GM18498 (cell line): ENCODE results near the gene TRAT1.
"Not testable (repeated sequence)": the region's sequence is repeated elsewhere in the genome, so short reads cannot be mapped to it uniquely, and the experiment has no call there.

Source experiments
- ATAC-seq: cut with Tn5 transposase; IDR thresholded peaks from one replicate; pipeline ENCODE4 v1.9.1; 2021; ENCODE audit warnings: mild to moderate bottlenecking, moderate library complexity; ENCODE audit not compliant: unreplicated experiment

TRAT1 gene

GRCh38 chr3:108822123-108822897 lies at the start of gene TRAT1:
Gene TRAT1 (plus strand): TSS chr3:108822786. CDS start chr3:108822928, 142 bp downstream.
- no peak for ATAC-seq

GRCh38 chr3:108775649-108776048 lies 46.9 kb upstream of the TRAT1 start:
- ATAC-seq, result no peak

GRCh38 chr3:108779496-108779895 lies 43.1 kb upstream of the TRAT1 start:
- no peak for ATAC-seq

- ATAC-seq, result no peak
Measured at GRCh38 chr3:108780235-108780634, 42.4 kb upstream of the TRAT1 start.

GRCh38 chr3:108791473-108791872 lies 31.1 kb upstream of the TRAT1 start:
- ATAC-seq, result no peak

- ATAC-seq, result no peak
Measured at GRCh38 chr3:108804437-108804836, 18.1 kb upstream of the TRAT1 start.

GRCh38 chr3:108804966-108805365 lies 17.6 kb upstream of the TRAT1 start:
- ATAC-seq, result no peak

- ATAC-seq, result peak; percentile 60
Measured at GRCh38 chr3:108806316-108806715, 16.3 kb upstream of the TRAT1 start.

- ATAC-seq, result peak; percentile 94
Measured at GRCh38 chr3:108818404-108818803, 4.2 kb upstream of the TRAT1 start.

- ATAC-seq, result no peak
Measured at GRCh38 chr3:108820586-108820985, 2.0 kb upstream of the TRAT1 start.

- no peak for ATAC-seq
Measured at GRCh38 chr3:108823227-108823626, 641 bp downstream of the TRAT1 start.

- ATAC-seq, result not testable (repeated sequence)
Measured at GRCh38 chr3:108823803-108824202, 1.2 kb downstream of the TRAT1 start.

- no peak for ATAC-seq
Measured at GRCh38 chr3:108826309-108827187, 4.0 kb downstream of the TRAT1 start.

GRCh38 chr3:108830381-108830780 lies 7.8 kb downstream of the TRAT1 start:
- ATAC-seq, result no peak

- ATAC-seq, result no peak
Measured at GRCh38 chr3:108830991-108831614, 8.5 kb downstream of the TRAT1 start.

- ATAC-seq, result no peak
Measured at GRCh38 chr3:108833611-108834010, 11.0 kb downstream of the TRAT1 start.

GRCh38 chr3:108834551-108834950 lies 12.0 kb downstream of the TRAT1 start:
- ATAC-seq, result no peak

GRCh38 chr3:108835101-108835500 lies 12.5 kb downstream of the TRAT1 start:
- no peak for ATAC-seq

- ATAC-seq, result no peak
Measured at GRCh38 chr3:108838436-108838835, 15.8 kb downstream of the TRAT1 start.

GRCh38 chr3:108845709-108846293 lies 23.2 kb downstream of the TRAT1 start:
- ATAC-seq, result no peak

GRCh38 chr3:108847187-108847586 lies 24.6 kb downstream of the TRAT1 start:
- ATAC-seq, result no peak
